GM12878 (cell line): ENCODE results near the gene METTL2B.

Experiments
- CTCF ChIP-seq, 3 experiments: IDR thresholded peaks in 2 of 3; conservative IDR thresholded peaks in 1 of 3; 2 replicates each; pipeline ENCODE4 v1.5.1; 2011; ENCODE audit warnings: low read depth in 3 of 3, low read length in 3 of 3, mild to moderate bottlenecking in 3 of 3, control low read depth in 2 of 3, moderate library complexity in 2 of 3, inconsistent platforms in 1 of 3, mixed read lengths in 1 of 3; ENCODE audit not compliant: control insufficient read depth in 2 of 3, insufficient read depth in 1 of 3; ENCODE audit errors: extremely low read depth in 1 of 3
- GATAD2B ChIP-seq: fragments of 450-650 bp; conservative IDR thresholded peaks from 2 replicates; pipeline ENCODE4 v1.6.1; 2017; ENCODE audit warnings: low read depth, mild to moderate bottlenecking, moderate library complexity
- MXI1 ChIP-seq: fragments of 150-350 bp; IDR thresholded peaks from 2 replicates; pipeline ENCODE4 v1.6.1; 2011; ENCODE audit warnings: low read depth, mild to moderate bottlenecking, inconsistent platforms, low read length, improper control_type of control experiment
- POLR2A ChIP-seq: IDR thresholded peaks from 2 replicates; pipeline ENCODE4 v1.6.1; 2011; ENCODE audit warnings: low read depth, mild to moderate bottlenecking, low read length
- SKIL ChIP-seq: fragments of 450-650 bp; IDR thresholded peaks from 2 replicates; pipeline ENCODE4 v1.6.1; 2017; ENCODE audit warnings: mild to moderate bottlenecking, low read depth, inconsistent platforms; ENCODE audit not compliant: poor library complexity, severe bottlenecking
- TARDBP ChIP-seq: IDR thresholded peaks from 2 replicates; pipeline ENCODE4 v1.6.1; 2016; ENCODE audit warnings: borderline replicate concordance
- TF ChIP-seq, protein P1 (sequence below): fragments of 450-650 bp; IDR thresholded peaks from 2 replicates; pipeline ENCODE4 v1.6.1; 2016; ENCODE audit warnings: mild to moderate bottlenecking

DNA sequence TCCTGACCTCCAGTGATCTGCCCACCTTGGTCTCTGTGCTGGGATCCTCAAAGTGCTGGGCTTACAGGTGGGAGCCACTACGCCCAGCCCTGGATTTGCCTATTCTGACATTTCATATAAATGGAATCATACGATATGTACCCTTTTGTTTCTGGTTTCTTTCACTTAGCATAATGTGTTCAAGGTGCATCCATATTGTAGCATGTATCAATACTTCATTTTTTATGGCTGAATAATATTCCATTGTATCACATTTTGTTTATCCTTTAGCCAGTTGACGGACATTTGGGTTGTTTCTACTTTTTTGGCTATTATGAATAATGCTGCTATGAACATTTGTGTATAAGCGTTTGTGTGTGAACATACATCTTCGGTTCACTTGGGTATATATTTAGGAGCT is 25.6 kb upstream of the METTL2B start:
- TF ChIP-seq TARDBP (no peak), CTCF (IDR thresholded peaks at IDR 0.05 in 2 of 3, conservative IDR thresholded peaks at IDR 0.05 in 1 of 3; ENCODE audit: control insufficient read depth in 2 of 3, extremely low read depth in 1 of 3, insufficient read depth in 1 of 3, low read depth in 3 of 3, low read length in 3 of 3) (no peak), POLR2A (no peak), SKIL (no peak), MXI1 (no peak), GATAD2B (no peak)
- TF ChIP-seq, protein P1, sequence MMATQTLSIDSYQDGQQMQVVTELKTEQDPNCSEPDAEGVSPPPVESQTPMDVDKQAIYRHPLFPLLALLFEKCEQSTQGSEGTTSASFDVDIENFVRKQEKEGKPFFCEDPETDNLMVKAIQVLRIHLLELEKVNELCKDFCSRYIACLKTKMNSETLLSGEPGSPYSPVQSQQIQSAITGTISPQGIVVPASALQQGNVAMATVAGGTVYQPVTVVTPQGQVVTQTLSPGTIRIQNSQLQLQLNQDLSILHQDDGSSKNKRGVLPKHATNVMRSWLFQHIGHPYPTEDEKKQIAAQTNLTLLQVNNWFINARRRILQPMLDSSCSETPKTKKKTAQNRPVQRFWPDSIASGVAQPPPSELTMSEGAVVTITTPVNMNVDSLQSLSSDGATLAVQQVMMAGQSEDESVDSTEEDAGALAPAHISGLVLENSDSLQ, result no peak
